HG03558 (cell line): ENCODE measurements around the gene RNF220.

Source experiments
- ATAC-seq: cut with Tn5 transposase; IDR thresholded peaks from one replicate; pipeline ENCODE4 v1.9.1; 2021; ENCODE audit warnings: moderate number of reproducible peaks; ENCODE audit not compliant: unreplicated experiment; ENCODE audit errors: extremely low read depth

RNF220 gene

DNA sequence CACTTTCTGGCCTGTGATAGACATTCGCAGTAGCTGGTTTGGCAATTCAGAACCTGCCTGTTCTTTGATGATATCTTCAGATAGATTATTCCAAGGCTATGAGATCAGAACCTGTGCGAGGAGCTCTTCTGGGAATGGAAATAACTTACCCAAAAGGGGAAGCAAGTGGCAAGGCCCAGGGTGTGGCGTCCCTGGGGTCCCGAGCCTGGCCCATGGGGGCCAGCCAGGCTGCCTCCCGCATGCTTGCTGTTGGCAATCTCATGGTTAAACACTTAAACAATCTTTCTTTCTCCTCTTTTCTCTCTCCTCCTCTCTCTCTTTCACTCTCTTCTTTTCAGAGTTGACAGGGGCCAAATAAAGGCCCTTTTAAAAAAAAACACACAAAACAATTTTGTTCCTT lies 108.1 kb downstream of the RNF220 start:
- ATAC-seq: no peak

DNA sequence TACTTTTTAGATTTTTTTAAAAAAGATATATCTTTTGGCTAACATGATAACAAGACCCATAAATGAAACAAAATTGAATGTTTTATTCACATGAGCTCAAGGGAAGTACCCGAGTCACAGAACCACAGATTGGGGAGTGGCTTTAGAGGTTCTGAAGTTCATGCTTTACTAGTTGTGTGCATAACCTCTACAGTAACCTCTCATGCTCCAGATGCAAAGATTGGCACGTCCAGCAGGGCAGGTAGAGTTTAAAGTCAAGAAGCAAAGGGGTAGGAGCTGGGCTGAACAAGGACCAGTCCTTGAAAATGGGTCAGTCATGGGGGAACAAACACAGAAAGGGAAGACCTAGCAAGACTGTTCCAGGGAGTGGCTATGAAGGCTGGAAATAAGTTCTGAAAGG lies 109.6 kb downstream of the RNF220 start:
- no peak for ATAC-seq

DNA sequence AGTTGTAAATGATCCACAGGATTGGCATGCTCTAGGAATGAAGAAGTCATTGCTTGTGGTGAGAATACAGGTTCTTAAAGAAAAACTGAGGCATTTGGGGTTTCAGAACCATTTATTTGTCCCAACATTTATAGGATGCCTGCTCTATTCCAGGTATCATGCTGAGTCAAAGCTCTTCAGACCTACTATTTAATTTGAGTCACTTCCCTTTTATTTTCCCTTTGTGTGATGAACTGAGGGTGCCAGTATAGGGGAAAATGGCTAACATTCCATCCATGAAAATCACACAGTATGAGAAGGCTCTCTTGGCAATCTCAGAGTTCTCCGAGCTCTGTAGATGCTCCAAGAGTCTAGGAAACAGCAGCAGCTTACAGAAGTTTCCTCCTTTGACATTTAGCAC lies 110.4 kb downstream of the RNF220 start:
- ATAC-seq: no peak

- ATAC-seq: no peak
These were observed 114.1 kb downstream of the RNF220 start for GRCh38 chr1:44519035-44519676.

DNA sequence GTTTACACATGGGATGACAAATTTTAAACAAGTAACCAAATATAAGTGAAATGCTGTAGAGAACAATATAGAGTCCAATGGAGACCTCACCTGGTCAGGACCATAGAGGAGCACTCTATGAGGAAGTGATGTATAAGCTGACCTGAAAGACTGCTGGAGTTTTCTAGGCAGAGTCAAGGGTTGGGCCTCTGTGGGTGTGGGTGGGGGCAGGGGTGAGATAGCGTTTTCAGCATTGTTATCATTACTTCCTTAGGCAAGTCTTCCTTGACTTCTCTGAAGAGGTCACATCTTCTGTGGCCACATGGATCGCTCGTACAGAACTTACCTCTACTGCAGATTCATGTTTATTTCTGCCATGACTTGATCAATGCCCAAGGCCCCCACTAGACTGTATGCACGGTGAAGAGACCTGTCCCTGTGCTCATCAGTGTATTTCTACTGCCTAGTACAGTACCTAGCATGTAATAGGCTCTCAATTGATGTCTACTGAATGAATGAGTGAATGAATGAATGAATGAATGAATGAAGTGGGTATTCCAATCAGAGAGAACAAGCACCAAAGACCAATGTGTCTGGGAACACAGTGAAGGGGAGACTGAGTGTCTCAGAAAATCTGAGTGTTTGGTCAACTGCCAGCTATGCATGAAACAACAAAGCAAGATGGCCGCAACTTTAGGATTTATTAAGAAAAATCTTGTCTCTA lies 116.5 kb downstream of the RNF220 start:
- no peak for ATAC-seq

DNA sequence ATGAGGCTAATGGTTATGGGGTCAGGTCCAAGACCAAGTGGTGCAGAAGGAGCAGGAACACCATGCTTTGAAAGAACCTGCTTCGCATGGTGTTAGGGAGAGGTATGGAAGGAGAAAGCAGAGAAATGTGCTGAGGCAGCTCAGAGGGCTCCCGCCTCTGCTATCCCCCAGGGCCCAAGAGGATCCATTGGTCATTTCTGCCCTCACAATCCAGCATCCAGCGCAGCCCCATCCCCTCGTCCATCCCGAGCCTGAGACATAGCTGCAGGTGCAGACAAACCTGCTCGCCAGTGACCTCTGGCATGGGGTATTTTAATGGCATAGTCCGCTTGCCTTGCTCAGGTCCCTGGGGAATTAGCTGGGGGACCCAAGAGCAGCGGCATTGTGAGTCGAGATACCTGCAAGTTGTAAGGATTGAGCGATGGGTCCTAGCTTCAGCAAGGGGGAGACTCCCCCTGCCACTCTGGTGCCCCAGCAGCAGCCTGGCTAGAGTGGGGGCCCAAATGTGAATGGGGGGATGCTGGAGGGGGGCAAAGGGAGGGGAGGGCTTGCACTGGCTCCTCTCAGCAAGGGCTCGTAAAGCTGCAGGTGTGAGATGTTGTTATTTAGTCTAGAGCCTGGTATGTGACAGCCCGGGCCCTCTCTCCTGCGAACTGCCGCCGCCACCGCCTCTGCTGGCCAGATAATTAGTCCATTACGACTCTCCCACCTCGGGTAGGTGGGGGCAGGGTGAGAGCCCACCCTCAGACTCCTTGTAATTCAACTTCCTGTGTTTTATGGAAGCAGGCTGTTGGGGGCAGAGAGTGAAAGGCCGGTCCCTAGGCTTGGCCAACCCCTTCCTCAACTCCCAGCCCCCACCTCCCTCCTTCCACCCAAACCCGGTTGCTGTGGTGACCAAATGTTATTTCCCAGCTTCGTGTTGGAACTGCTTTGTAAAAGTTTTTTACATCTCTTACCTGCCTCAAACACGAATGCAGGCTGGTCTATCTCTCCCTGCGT lies 118.8 kb downstream of the RNF220 start:
- no peak for ATAC-seq

DNA sequence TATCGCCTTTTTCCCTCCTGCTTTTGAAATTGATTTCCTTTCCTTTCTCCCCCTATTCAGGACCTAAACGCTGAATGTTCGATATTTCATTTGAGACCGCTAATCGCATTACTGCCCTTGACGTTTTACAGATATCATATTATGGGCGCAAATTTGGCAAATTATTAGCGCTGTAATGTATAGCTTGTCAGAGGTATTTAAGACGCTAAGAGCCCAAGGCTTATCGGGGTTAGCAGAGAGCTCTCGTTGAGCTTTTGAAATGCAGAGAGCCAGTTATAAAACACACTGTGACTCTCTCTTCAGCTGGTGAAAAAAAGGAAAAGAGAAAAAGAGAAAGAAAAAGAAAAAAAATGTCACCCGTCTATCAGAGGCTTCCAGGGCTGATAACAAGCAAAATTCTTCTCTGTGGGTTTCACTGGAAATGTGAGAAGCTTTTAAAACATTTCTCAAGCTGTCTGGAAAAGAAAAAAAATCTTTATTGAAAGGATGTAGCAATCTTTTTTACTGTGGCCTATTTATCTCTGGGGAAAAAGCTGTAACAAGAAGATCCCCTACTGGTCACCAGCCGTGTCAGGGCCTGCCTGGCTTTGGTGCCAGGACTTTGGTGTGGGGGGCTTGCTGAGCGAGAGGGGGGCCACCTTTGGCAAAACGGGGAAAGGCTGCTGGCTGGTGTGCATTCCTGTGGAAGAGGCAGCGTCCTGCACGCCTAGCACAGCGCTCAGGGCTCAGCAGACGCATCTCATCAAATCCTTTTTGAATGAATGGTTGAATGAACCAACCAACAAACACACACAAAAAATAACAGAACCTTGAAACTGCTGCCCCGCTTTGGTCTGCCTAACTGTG lies 119.8 kb downstream of the RNF220 start:
- no peak for ATAC-seq

GRCh38 chr1:44526295-44527073 lies 121.4 kb downstream of the RNF220 start:
- no peak for ATAC-seq

- no peak for ATAC-seq
These were observed 126.9 kb downstream of the RNF220 start for GRCh38 chr1:44531785-44532566.

DNA sequence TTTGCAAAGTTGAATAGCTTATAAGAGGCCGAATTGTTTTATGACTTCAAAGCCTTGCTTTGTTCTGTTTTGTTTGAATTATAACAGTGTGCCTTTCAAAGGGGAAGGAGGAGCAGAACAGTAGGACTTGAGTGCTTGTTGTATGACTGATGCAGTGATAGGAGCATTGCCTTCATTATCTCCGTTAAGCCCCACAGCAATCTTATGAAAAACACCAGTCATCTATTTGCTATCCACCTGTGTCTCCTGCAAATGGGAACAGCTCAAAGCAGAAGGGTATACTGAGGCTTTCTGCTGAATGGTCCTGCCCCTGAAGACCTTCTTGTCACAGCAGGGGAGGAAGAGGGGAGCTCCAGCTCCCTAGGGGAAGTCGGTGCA lies 127.5 kb downstream of the RNF220 start:
- ATAC-seq: no peak

DNA sequence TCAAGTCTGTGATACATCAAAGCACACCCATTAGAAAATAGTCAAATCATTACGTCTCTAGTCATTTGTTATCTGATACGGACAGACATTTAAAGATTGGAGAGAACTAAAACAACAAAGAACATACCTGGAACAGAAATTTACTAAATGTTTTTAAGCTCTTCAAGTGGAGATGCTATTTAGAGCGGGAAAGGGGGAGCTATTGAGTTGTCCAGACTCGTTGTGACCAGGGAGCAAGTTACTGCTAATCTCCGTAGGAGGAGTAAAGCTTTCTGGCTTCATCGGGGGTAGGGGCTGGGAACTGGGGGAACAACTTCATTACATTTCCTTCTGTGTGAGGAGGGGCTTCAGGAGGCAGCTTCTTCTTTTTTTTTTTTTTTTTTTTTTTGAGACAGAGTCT lies 129.7 kb downstream of the RNF220 start:
- no peak for ATAC-seq

DNA sequence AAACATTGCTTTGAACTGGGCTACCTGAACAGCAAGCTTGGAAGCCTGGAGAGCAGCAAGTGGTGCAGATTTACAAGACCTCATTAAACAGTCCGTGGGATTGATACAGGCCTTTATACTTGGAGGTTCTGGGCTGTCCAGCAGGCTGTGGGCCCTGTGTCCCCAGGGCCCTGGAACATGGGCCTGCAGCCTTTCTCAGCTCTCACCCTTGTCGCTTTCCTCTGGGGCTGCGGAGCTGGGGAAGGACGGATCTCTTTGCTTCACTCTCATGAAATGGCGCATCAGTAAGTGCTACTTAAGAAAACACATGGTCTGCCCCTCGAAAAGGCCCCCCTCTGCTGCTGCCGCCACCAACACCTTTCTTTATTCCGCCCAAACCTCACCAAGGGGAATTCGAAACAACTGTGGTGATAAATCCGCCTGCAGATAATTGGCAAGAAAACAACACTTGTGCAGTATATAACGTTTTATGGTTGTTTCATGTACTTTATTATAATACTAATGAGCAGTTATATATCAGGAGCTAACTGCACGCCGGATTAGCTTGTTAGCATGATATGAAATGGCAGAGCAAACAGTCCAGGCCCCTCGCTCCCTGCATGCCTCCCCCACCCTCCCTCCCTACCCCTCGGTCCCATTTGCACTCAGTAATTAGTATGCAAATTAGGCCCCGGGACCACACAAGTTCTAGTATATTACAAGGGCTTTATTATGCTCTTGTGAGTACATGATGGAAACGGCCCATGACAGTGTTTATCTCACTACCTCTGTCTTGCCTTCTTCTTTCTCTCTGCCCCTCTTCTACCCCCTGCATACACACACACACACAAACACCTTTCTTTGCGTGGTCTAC lies 131.5 kb downstream of the RNF220 start:
- no peak for ATAC-seq

DNA sequence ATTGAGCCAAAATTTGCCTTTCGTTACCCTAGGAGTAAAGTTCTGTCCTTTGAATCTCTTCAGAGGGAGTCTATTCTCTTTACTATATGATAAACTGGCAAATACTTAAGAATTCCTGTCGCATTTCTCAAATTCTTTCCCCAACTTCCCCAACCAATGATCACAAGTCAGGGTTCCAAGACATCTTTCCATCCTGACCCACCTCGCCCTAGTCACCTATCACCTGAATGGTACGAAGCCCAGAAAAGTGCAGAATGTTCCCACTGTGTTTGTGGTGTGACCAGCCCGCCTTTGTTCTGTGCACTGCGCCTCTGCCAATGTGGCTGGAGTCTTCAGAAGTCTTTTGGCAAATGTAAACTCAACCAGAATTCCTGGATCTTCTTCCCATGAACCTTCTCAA lies 132.5 kb downstream of the RNF220 start:
- ATAC-seq: no peak

DNA sequence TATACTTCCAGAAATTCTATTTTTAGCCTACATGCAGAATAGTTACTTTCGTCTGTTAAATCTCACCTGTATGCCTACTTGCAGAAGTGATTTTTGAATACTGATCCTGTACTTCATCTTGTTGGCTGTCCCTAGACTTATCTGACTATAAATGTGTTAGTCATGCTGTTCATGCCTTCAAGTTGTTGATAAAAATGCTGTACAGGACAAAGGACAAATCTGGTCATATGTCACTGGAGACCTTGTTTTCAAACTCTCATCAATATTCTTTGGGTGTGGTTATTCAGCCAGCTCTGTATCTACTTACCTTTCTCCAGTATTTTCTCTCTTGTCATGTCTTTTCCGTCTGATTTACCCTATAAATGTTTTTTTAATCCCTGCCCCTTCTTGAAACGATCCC lies 132.9 kb downstream of the RNF220 start:
- no peak for ATAC-seq

DNA sequence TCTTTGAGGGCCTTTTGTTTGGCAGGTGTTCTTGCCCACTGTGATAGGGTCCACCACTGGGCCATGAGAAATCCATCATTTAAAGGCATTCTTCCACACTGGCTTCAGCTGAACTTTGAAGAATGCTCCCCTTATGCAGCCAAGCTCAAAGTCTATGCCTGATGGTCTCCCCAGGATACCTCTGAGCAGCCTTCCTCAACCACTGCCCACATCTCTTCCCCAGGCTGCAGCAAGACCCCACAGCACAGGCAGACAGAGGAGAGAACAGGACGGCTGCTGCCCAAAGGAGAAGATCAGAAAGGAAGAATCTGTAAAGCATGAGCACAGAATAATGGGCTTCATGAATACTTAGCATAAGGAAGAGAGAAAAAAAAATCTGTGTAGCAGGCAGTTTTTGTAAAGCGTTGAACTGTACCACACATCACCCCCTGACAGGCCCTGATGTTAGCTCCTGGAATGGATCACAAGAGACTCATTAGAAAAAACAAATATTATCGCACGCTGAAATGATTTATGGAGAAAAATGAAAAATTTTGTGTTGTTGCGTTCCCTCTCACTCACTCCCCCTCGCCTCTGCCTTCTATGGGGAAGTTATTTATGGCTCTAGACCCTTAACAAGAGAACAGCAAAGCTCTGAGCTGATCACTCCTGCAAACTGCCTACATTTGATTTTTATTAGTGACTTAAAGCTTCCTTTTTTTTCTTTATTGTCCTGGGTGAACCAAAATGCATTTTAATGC lies 135.1 kb downstream of the RNF220 start:
- ATAC-seq: no peak

- no peak for ATAC-seq
These were observed 137.5 kb downstream of the RNF220 start for GRCh38 chr1:44542420-44543063.
